Stimulated activated CD4-positive, alpha-beta T cell treated with anti-CD3 and anti-CD28 coated beads, Interleukin-15, amount 100 ng/mL, for 24 hours (primary cell): Measurements from ENCODE around the gene SMYD3.

Experiments used
- DNase-seq: peaks from one replicate; pipeline ENCODE4 v3.0.0-alpha.2; 2020

Gene SMYD3

DNA sequence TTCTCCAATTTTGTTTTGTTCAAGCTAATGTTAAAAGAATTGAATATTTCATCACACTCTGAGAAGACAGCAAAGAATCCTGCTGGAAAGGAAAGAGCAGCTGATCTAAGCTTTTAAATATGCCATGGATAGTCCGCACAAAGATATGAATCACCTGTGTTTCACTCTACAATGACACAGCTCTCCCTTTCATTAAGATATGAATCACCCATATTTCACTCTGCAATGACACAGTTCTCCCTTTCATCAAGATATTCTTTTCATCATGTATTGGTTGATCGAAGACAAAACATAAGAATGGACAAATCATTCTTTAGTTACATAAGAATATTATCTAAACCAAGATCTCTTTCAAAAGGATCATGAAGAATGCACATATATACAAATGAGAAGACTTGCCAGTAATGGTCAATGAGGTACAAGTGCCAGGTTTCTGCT, 367.3 kb downstream of the SMYD3 start:
- no peak for DNase-seq

DNA sequence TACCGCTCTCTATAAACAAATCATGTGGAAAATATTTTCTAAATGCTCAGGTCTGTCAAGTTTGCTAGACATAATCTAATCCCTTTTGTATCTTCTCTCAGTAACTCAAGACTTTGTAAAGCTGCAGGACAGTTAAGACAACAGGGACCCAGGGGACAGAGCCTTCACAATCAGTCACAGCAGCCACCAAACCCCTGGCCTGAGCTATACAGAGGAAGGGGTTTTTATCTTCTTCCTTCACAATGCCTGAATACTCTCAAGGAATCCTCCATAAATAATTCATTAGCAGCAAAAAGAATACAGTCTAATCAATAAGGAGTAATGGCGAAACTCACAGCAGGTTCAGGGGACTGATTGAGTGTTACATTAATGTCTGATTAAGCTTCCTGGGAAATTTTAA, 368.3 kb downstream of the SMYD3 start:
- no peak for DNase-seq

DNA sequence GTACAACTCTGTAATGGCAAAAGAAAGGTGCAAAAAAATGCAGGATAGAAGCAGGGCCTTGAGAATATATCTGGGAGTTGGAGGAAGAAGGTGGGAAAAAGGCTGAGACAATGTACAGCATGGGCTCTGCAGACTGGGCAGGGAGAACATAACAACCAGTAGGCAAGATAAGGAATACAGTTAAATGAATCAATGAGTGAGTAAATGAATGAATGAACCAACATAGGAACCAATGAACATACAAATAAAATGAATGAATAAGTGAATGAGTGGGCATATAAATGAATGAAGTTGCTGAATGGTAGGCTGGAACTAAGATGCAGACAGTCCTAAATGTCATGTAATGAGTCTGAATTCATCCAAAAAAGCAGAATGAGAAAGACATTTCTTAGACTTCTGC, 370.6 kb downstream of the SMYD3 start:
- no peak for DNase-seq

DNA sequence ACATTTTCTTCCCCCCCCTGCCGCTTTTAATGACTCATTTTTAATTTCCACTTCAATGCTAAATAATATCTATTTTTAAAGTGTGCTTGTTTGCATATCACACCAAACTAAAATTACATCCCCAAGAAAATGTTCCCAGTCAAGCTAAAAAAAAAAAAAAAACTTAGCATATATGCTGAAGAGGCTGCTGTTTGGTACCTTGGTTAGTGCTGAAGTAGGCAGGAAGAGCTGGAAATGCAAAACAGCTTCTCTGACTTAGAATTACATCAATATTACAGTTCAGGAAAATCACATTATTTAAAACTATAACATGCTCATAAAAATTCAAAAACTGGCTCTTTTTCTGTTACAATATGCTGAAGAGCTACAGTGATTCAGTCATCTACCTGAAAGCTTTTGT, 372.3 kb downstream of the SMYD3 start:
- DNase-seq = no peak

DNA sequence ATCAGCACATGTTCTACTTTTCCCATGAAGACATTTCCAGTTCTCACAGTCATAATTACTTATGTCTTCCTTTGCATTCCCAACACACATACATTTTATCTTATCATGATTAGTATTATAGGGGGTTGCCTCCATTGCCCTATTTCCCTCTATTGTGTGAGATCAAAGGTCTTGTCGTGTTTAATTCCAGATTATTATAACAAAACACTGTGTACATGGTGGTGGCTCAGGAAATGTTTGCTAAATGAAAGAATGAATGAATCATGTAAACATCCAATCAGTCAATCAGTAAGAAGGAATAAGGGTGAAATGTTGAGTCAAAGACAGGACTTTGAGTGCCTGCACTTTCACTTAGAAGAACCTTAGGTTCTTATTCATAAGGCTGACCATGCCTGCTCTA, 376.0 kb downstream of the SMYD3 start:
- no peak for DNase-seq

DNA sequence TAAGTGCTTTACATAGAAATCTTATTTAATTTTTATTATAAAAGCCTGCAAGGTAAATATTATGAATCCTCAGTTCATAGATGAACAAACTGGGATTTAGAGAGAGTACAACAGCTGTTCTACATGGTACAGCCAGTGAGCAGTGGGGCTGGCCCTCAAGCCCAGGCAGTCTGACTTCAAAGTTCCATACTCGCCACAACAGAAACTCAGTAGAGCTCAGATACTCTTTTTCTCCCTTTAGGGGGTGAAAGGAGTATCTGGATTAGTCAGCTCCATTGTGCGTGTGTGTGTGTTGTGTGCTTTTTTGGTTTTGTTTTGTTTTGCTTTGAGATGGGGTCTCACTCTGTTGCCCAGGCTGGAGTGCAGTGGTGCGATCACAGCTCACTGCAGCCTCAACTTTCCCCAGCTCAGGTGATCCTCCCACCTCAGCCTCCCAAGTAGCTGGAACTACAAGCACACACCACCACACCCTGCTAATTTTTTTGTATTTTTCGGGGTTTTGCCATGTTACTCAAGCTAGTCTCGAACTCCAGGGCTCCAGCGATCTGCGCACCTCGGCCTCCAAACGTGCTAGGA, 378.5 kb downstream of the SMYD3 start:
- no peak for DNase-seq

DNA sequence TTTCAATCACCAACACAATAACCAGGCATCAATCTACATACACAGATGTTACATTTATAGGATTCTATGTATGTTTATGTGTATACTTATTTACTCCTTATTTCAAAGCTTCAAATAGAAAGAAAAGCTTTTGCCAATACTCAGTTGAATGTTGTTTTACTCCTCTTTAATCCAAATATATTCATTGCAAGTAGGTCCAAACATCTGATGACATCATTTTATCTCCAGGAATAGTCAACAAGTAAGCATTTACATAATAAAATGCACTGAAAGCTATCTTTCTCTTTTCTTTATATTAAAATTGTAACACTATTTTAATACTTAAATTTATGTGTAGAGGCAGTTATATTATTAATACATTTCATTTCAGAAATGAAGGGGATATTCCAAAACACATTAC, 380.5 kb downstream of the SMYD3 start:
- no peak for DNase-seq

DNA sequence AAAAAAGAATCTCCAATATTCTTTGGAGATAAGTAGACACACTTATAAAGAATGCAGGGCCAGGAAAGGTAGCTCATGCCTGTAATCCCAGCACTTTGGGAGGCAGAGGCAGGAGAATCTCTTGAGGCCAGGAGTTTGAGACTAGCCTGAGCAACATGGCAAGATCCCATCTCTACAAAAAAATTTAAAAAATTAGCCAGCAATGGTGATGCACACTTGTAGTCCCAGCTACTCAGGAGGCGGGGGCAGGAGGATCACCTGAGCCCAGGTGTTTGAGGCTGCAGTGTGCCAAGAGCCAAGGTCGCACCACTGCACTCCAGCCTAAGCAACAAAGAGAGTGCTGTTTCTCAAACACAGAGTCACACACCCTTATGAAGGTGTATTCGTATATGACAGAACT, 385.0 kb downstream of the SMYD3 start:
- DNase-seq = no peak

DNA sequence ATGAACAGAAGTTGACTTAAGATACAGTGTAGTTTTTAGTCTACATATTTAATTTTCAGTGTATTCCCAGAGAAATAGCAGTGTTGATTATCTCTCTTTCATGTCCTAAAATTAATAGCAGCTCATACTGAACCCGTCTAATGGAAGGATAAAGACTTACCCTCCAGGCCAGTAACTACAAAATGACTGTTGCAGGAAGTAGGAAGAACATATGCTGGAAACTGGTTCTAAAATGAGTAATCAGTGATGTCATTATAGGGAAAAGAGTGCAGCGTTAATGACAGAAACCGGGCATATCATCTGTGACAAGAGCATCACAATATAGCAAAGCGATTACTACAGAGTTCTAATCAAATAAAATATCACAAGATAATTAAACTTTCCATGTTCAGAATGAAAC, 385.5 kb downstream of the SMYD3 start:
- no peak for DNase-seq

DNA sequence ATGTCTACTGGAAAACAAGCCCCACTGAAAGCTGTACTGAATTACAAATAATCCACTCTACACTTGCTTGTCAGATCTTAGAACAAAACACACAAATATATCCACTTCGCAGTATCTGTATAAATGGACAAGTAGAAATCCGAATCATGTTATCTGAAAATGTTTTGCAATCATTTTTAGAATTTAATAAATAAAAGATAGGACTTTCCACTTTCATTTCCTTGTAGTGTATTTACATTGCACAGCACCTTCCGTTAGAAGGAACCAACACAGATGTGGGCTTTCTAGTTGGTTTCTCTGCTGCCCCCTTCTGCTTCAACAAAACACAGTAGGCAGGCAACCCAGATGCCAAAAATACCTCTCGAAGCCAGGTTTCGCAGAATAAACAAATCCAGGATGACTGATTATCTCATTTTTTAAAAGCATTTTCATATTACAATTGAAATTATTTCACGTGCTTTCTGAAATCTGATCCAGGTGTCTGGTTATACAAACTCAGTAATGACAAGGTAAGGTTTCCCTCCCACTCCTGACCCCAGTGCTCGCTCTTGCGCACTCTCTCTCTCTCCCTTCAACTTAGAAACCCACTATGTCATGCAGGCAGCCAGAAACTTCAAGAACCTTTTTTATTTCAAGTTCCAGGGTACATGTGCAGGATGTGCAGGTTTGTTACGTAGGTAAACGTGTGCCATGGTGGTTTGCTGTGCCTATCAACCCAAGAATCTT, 389.9 kb downstream of the SMYD3 start:
- peak; percentile 20 for DNase-seq

DNA sequence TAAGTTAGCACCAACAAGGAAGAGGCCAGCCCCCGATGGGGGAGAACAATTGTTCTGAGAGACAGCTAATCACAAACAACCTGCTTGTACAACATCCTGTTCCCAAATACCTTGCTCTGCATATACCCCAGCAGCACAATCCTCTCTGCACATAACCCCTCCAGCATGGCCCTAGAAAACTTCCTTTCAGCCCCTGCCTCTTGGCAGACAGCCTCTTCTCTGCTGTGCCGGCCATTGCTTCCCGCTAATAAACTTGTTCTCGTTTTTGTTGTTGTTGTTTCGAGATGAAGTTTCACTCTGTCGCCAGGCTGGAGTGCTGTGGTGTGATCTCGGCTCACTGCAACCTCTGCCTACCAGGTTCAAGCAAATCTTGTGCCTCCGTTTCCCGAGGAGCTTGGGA, 392.7 kb downstream of the SMYD3 start:
- no peak for DNase-seq

DNA sequence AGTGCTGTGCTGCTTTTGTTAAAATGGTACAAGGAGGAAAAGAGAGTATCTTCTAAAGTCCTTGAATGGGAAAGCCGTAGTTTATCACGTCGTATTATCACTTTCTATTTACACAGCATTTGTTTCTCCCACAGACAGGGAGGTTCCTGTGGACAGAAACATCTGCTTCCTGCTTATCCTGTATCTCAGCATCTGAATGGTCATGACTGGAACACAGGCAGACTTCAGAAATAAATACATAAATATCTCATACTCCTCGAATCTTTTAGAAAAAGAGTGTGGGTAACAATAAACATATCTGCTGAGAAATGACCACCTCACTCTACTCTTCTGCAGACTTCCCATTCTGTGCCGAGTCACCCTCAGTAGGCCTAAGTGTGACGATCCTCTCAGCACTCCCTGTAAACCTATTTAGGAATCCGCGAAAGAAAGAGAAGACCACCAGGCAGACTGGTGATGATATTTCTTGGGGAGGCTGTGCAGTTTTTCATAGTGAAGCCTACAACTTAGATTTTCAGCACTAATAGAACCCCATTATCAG, 393.5 kb downstream of the SMYD3 start:
- DNase-seq = no peak

DNA sequence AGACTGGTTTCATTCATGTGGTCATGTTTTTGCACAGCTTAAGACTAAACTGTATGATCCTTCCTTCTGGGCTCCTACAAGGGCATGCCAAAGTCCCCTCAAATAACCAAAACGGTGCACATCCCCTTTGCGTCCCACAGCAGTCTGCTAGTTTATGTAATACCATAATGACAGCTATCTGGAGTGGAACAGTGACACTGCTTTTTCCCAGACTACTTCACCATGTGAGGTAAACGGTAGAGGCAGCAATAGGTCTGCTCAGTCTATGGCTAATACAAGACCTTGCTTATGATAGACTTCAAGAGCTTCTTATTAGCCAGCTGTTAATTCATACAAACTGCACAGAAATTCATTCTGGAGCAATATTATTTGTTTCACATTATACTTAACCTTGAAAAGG, 395.5 kb downstream of the SMYD3 start:
- DNase-seq = no peak

DNA sequence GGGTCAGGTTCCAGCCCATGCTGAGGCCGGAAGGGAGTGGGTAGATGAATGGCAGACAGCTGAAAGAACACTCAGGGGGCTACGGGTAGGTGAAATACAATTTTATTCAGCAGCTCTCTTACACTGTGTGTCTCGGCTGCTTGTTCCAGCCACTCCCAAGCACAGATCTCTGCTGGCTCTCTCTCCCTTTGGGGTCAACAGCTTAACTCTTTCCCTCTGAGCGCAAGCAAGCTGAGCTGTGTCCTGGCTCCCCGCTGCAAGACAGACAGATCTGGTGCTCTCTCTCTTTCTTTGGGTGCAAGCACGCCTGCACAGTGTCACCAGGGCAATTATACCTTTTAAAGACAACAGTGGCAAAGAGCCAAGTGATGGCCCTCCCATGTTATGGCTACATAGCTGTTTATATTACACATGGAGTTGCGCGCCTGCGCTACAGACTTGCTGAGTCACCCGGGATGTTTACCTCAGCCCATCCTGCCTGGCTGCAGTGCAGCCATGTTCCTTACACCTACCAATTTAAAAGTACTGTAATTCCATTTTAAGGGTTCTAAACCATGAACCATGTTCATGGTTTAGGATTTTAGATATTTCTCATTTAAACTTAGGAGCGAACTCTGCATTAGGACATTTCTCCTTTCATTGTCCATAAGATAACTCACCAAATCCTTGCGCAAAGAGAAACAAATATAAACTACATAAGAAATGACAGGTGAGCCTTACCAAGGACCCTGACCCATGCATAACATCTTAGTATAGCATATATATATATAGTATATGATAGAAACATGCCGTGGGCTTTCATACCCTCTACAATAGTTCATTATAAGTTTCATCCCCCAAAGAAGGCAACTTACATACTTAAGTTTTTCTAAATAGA, 396.5 kb downstream of the SMYD3 start:
- DNase-seq = no peak

DNA sequence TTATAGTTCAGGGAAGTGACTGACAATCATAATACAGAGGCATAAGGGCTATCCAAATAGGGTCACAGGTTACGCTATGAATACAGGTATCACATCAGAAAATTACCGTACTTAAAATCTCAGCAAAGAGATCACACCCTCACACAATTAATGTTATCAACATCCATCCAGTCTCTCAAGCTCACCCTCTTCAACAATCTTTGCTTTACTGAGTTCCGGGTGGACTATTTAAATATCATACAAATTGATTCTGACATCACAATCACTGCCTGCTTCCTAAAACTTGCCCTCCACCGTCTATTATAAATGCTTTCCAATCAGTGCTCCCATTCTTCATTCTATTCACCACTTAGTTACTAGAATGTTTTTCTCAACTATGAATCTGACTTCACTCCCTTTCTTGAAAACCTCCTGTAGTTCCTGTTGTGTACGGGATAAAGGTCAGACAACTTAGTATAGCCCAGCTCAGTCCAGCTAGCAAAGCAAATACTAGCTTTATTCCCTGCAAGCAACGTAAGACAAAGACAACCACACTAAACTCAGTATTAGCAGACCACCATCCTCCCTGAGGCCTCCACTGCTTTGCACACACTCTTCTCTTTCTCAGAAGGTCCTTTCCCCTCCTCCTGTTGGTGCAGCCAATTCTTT, 398.7 kb downstream of the SMYD3 start:
- DNase-seq = no peak

DNA sequence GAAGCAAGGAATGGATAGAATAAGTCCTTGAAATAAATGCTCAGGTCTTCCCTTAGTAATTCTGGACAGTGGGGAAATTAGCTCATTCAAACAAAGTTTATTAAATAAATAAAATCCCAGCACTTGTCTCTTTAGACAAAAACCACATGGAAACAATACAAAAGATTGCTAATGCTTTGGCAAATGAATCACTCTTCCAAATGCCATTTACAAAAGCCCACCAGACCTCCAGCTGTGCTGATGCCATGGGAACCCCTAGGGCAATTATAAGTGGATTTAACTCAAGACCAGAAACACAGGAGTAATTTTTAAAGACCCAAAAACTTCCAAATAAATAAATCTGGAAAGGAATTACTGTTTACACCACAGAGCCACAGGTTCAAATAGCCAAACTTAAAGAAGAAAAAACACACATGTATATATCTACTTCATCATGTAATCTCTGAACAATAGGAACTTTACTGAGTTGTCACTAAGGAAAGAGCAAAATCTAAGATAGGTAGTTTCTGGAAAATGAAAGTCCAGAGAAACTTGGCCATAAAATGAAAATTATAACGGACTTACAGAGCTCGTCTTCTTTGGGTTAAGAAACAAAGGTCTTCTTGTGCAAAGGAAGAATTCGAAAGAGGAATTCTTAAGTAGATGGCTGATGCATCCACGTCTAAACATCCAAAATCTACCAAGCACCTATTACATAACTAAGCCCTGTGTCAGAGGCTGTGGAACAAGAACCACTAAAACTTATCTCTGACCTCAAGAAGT, 399.4 kb downstream of the SMYD3 start:
- no peak for DNase-seq

DNA sequence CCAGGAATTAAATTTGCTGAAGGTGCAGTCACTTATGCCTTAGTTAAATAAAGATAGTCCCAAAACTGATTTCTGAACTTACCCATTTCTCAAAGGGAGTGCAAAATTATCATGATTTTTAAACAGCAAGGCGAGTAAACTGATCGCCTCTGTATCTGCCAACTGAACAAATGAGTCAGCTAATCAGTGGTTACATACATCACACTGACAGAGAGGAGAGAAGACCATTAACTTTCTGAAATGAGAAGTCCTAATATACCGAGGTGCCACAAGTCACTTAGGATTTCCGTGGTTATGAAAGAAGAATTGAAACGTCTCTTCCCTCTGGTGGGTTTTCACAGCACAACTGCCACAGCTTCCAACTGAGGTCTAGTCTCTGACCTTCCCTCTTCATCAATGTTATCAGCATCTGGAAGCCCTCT, 400.7 kb downstream of the SMYD3 start:
- DNase-seq = no peak

DNA sequence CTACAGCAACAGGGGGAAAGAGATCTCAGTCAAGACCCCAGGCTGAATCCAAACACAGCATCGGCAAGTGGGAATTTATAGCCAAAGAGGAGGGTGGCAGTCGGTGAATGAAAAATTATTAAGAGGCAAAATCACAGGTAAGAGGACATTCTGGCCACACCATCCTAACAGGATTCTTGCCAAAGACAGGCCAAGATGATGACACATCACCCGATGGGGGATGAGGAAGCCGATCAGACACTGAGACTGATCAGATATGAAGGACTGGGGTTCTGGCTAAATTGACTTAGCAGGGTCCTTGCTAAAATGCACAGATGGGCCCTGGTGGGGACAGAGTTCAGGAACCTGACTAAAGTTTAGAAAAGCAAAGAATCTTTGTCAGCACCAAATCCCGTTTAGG, 402.2 kb downstream of the SMYD3 start:
- DNase-seq = no peak

DNA sequence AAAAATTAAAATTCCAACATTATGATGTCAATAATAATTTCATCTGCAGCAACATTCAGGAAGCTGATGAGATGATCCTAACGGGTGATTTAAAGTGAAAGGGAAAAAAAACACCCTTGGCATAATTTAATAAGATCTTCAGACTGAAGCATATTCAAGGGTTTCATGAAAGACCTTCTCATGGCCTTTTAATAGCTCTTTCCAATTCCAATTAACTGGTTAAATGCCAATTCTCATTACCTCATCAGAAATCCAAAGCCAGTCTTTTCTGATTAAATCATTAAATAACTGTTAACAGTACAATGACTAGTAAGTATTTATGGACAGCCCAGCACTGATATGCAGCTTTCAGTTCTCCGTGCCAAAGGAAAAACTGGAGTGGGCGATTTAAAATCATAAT, 407.5 kb downstream of the SMYD3 start:
- no peak for DNase-seq

DNA sequence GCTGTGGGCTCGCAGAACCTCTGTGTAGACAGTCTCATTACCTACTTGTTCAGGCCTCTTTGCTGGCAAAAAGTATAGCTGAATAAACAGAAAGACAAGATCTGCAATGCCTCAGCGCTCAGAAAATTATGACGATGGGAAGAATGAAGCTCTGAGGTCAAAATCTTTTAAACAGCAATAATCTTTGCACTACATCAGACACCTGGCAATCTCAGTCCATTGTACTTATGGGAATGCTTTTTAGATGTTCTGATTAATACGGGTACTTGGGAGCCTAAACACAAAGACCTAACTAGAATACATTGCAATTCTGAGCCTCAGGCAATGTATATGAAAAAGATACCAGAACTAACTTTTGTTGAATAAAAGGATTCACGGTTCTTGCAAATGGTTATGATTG, 410.7 kb downstream of the SMYD3 start:
- no peak for DNase-seq

DNA sequence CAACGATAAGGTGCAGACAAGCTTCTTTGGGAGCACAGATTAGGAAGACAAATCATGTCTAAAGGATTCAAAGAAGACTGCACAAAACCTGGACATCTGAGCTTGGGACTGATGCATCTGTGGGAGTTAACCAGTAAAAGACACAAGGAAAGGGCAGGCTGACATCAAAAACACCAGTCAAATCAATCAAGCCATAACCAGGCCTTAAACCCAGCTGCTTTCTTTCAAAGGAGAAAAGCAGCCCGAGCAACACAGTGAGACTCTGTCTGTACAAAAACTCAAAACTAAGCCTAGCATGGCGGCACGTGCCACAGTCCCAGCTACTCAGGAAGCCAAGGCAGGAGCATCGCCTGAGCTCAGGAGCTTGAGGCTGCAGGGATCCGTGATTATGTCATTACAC, 411.6 kb downstream of the SMYD3 start:
- DNase-seq = no peak

DNA sequence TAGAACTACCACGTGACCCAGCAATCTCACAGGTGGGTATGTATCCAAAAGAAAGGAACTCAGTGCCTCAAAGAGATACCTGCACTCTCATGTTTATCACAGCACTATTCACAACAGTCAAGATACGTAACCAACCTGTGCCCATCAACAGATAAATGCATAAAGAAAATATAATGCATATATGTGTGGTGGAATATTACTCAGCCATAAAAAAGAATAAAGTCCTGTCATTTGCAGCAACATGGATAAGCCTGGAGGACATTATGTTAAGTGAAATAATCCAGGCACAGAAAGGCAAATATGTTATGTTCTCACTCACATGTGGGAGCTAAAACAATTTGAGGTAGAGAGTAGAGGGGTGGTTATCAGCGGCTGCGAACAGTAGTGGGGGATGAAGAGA, 413.8 kb downstream of the SMYD3 start:
- no peak for DNase-seq

DNA sequence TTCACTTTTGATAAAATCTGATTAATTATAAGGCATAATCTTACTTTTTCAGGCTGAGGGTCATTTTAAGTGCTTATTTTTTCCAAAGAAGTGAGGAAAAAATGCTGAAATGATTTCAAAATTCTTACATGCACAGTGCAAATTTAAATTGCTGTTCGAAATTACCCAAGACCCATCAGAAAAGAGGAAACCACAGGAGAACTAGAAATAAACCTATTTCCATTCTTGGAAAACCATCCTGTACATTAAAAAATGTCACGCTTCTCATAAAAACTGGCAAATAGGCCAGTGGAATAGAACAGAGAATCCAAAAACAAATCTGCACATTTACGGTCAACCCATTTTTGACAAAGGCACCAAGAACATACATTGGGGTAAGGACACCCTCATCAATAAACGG, 414.9 kb downstream of the SMYD3 start:
- DNase-seq = no peak
